Activated B cell treated with CpG ODN at 0.5 μM for 24 hours (primary cell): Measurements from ENCODE around the gene ASB7. TPM values are rescaled to one million over a fixed set of nuclear protein-coding genes. Genes with fewer than 3 reads are reported as not detected.

Experiments used
- ATAC-seq: fragments of 200-7000 bp; cut with Tn5 transposase; one replicate; pipeline ENCODE4 v1.10.0; 2021; ENCODE audit warnings: low read depth, mild to moderate bottlenecking, moderate library complexity
- CTCF ChIA-PET: fragments of 350-600 bp; sonication (Branson Sonifier 250); formaldehyde crosslinking; loops from one replicate; lab custom pipeline; 2021; ENCODE audit warnings: antibody characterized with exemption; lab: Charles Lee
- POLR2A ChIA-PET: fragments of 350-600 bp; sonication (Branson Sonifier 250); formaldehyde crosslinking; loops from one replicate; lab custom pipeline; 2021; ENCODE audit warnings: antibody characterized with exemption; lab: Charles Lee
- DNase-seq: peaks from one replicate; pipeline ENCODE4 v3.0.0; 2022
- H3K27ac Mint-ChIP-seq: one replicate; pipeline ENCODE4 v1.8.0; 2020; ENCODE audit warnings: mixed read lengths
- H3K27me3 Mint-ChIP-seq: one replicate; pipeline ENCODE4 v1.8.0; 2021; ENCODE audit warnings: mixed read lengths
- H3K36me3 Mint-ChIP-seq: one replicate; pipeline ENCODE4 v1.8.0; 2021; ENCODE audit warnings: low read depth, mixed read lengths
- H3K4me1 Mint-ChIP-seq: one replicate; pipeline ENCODE4 v1.8.0; 2021; ENCODE audit warnings: mixed read lengths
- H3K4me3 Mint-ChIP-seq: one replicate; pipeline ENCODE4 v1.8.0; 2020; ENCODE audit warnings: mild to moderate bottlenecking, mixed read lengths
- H3K9me3 Mint-ChIP-seq: one replicate; pipeline ENCODE4 v1.8.0; 2020; ENCODE audit warnings: mixed read lengths
- intact Hi-C: fragments of 100-400 bp; cut with micrococcal nuclease; formaldehyde crosslinking; loops from one replicate; pipeline ENCODE4 v1.15.1; 2024
- total RNA-seq: library from RNA; stranded (reverse); gene quantifications from 2 replicates; pipeline ENCODE4 v1.2.3, GENCODE V29; 2022
- TF ChIP-seq, protein P1 (sequence below): fragments of 200-600 bp; IDR thresholded peaks from one replicate; pipeline ENCODE4 v1.8.0; 2022; ENCODE audit warnings: antibody characterized with exemption, mild to moderate bottlenecking

Gene ASB7
- total RNA-seq, 1 donor from 2014 or later: 21.3 TPM

DNA sequence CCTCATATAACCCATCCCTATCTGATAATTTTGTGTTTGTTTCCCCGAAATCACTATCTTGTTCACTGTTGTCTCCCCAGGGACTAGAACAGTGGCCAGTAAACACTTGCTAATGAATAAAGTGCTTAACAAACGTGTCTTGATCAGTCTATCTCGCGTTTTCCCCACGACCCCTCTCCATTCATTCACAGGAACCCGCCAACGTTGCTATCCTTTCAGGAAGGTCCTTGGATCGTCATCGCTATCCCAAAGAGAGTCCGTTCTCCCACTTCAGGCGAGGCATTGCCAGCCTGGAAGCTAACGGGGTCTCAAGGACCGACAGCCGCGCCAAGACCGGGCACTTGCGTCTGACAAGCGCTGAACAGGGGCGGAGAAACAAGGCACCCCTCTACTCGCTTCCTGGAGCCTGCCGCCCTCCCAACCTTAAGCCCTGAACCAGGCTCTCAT is 749 bp upstream of the ASB7 start:
- intact Hi-C loops: loop anchor here (1.0 to 5.0 kb wide), 14 partner anchors 25 to 1954 kb away; partner anchors contain the start of genes IGF1R, LRRC28, LYSMD4 and SELENOS
- POLR2A ChIA-PET: interaction anchor here (0.9 to 1.9 kb wide), 6 partner anchors 9 to 1351 kb away, joined by 3 to 13 read pairs (median 3); partner anchors contain the start of genes LRRC28 and SNRPA1
- no peaks in the 10 kb centered on the region for H3K27me3 Mint-ChIP-seq
- TF ChIP-seq, protein P1, sequence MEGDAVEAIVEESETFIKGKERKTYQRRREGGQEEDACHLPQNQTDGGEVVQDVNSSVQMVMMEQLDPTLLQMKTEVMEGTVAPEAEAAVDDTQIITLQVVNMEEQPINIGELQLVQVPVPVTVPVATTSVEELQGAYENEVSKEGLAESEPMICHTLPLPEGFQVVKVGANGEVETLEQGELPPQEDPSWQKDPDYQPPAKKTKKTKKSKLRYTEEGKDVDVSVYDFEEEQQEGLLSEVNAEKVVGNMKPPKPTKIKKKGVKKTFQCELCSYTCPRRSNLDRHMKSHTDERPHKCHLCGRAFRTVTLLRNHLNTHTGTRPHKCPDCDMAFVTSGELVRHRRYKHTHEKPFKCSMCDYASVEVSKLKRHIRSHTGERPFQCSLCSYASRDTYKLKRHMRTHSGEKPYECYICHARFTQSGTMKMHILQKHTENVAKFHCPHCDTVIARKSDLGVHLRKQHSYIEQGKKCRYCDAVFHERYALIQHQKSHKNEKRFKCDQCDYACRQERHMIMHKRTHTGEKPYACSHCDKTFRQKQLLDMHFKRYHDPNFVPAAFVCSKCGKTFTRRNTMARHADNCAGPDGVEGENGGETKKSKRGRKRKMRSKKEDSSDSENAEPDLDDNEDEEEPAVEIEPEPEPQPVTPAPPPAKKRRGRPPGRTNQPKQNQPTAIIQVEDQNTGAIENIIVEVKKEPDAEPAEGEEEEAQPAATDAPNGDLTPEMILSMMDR: no peak
- no peak overlapping the region for H3K27ac Mint-ChIP-seq
- no peaks in the 10 kb centered on the region for H3K9me3 Mint-ChIP-seq
- no peak for DNase-seq
- peaks cover 22% of the 10 kb centered on the region for H3K36me3 Mint-ChIP-seq
- H3K4me1 Mint-ChIP-seq: peaks cover 52% of the 10 kb centered on the region
- no peak for ATAC-seq
- CTCF ChIA-PET: interaction anchor here (0.9 to 3.7 kb wide), 3 partner anchors 29 to 405 kb away, joined by 4 to 23 read pairs (median 4); no protein-coding TSS in a partner anchor
- H3K4me3 Mint-ChIP-seq: no peak overlapping the region

DNA sequence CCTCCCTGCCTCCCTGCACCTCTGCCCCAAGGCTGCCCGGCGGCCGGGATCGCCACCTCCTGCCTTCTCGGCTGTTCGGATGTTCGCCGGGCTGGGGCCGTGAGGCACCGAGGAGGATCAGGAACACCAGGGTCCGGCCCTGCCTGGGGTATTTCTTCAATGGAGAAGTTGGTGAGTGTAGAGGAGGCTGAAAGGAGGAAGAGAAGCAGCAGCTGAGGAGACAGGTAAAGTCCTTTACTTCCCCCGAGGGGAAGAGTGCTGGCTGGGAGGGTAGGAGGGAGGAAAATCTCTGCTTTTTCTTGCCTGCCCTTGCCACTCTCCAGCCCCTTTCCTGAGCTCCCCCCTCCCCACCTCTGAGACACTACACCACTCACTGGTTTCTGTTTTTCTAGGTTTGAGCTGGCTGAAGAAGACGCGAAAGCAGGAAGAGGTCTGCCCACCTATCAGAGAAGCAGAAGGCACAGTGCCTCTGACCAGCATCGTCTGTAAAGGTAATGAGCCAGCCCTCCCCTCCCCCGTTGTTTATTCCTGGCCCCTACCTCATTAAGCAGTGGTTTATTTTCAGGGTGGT is 519 bp downstream of the ASB7 start:
- ChIA-PET CTCF (interaction anchor here (1.5 to 3.7 kb wide), 2 partner anchors 253 to 404 kb away, joined by 4 to 23 read pairs; no protein-coding TSS in a partner anchor), POLR2A (interaction anchor here (0.6 to 1.9 kb wide), 8 partner anchors 21 to 1351 kb away, joined by 3 to 13 read pairs (median 3); partner anchors contain the start of genes LRRC28, LRRK1 and SNRPA1)
- Mint-ChIP-seq H3K27ac (no peak overlapping the region), H3K4me1 (peaks cover 41% of the 10 kb centered on the region), H3K36me3 (peaks cover 31% of the 10 kb centered on the region), H3K27me3 (no peaks in the 10 kb centered on the region), H3K4me3 (no peak overlapping the region), H3K9me3 (no peaks in the 10 kb centered on the region)
- TF ChIP-seq, protein P1: no peak
- intact Hi-C loops: loop anchor here (1.0 to 5.0 kb wide), 14 partner anchors 24 to 1956 kb away; partner anchors contain the start of genes IGF1R, LRRC28, LYSMD4 and SELENOS
- peak; percentile 20 for ATAC-seq
- DNase-seq: no peak

DNA sequence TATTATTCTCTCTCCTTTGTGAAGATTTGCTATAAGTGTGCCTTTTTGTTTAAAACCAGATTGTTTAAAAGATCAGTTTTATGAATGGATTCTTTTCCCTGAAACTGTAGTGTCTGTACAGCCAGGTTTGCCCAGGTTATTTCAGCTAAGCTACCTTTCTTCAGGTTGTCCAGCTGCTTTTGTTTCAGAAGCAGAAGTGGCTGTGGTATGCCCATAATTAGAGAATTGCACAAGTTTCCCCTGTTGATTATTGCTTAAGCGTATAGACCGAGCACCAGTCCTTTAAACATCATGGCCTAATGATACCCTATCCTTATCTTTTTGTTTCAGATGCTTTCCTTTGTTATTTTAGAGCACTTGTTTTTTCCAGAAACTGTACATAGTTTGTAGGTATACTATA is 10.2 kb downstream of the ASB7 start:
- intact Hi-C loops: no loop called here
- TF ChIP-seq, protein P1: no peak
- CTCF ChIA-PET: no interaction called here
- H3K4me1 Mint-ChIP-seq: no peaks in the 10 kb centered on the region
- no peak overlapping the region for H3K27ac Mint-ChIP-seq
- POLR2A ChIA-PET: no interaction called here
- no peaks in the 10 kb centered on the region for H3K9me3 Mint-ChIP-seq
- no peak overlapping the region for H3K4me3 Mint-ChIP-seq
- ATAC-seq: no peak
- H3K27me3 Mint-ChIP-seq: no peaks in the 10 kb centered on the region
- DNase-seq: no peak
- peaks cover 82% of the 10 kb centered on the region for H3K36me3 Mint-ChIP-seq

DNA sequence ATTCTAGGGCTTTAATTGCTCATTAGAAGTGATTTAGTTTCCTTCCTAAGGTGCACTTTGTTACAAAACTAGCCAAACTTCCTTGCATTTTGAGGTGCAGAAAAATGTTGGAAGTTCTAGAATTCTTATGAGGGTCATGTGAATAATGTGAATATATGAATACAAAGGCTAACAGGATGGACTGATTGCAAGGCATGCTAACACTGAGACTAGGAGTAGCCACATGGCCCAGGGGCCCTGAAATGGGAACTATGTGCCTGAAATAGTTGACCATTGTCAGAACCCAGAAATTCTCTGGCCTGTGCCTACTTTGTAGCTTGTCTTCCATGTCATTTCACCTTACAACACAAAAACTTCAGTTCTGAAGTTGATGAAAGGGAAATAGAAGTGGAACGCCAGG is 10.8 kb downstream of the ASB7 start:
- intact Hi-C loops: no loop called here
- no peak for ATAC-seq

DNA sequence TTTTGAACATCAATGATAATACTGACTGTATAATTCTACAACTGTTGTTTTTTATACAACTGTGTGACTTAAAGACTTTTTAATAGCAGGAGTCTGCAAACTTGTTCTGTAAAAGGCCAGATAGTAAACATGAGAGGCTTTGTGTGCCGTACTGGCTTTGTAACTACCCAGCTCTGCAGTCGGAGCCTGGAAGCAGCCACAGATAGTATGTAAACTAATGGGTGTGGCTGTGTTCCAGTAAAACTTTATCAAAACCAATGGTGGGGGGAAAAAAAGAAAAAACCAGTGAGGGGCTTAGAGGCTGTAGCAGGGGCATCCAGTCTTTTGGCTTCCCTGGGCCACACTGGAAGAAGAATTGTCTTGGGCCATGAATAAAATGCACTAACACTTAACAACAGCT is 11.9 kb downstream of the ASB7 start:
- CTCF ChIA-PET: no interaction called here
- intact Hi-C loops: no loop called here
- peaks cover 5% of the 10 kb centered on the region for H3K4me1 Mint-ChIP-seq
- H3K27ac Mint-ChIP-seq: no peak overlapping the region
- no peaks in the 10 kb centered on the region for H3K27me3 Mint-ChIP-seq
- DNase-seq (no peak), ATAC-seq (no peak)
- TF ChIP-seq, protein P1: no peak
- peaks cover 84% of the 10 kb centered on the region for H3K36me3 Mint-ChIP-seq
- no peaks in the 10 kb centered on the region for H3K9me3 Mint-ChIP-seq
- POLR2A ChIA-PET: interaction anchor here (0.7 kb wide), 1 partner anchor 681 kb away, joined by 4 read pairs; the partner anchor contains the start of gene SNRPA1
- no peak overlapping the region for H3K4me3 Mint-ChIP-seq

More for the DNA sequence above, 10.8 kb downstream of the ASB7 start:
- Mint-ChIP-seq H3K36me3 (peaks cover 80% of the 10 kb centered on the region), H3K9me3 (no peaks in the 10 kb centered on the region), H3K27me3 (no peaks in the 10 kb centered on the region), H3K27ac (no peak overlapping the region), H3K4me3 (no peak overlapping the region), H3K4me1 (no peaks in the 10 kb centered on the region)
- POLR2A ChIA-PET: no interaction called here
- CTCF ChIA-PET: no interaction called here
- TF ChIP-seq, protein P1: no peak
- no peak for DNase-seq
